H9 (cell line): ENCODE results near the gene KLHL10. TPM values are rescaled to one million over a fixed set of nuclear protein-coding genes. Genes with fewer than 3 reads are reported as not detected.
A peak's percentile ranks its signal among the peaks of the same experiment; 100 is the strongest.

Experiments used
- DNase-seq: peaks from one replicate; pipeline ENCODE4 v3.0.0-alpha.2; 2017
- H2AFZ ChIP-seq: one replicate; pipeline ENCODE4 v1.6.1; 2013; ENCODE audit warnings: mild to moderate bottlenecking, low read length, control low read depth, moderate library complexity
- H2AK5ac ChIP-seq: 2 replicates; pipeline ENCODE4 v1.6.1; 2013; ENCODE audit warnings: low read length, control low read depth, mixed read lengths; ENCODE audit not compliant: insufficient read length
- H2BK120ac ChIP-seq: one replicate; pipeline ENCODE4 v1.6.1; 2013; ENCODE audit warnings: low read depth, mild to moderate bottlenecking, low read length, control low read depth, inconsistent platforms; ENCODE audit not compliant: poor library complexity, severe bottlenecking
- H2BK12ac ChIP-seq: 2 replicates; pipeline ENCODE4 v1.6.1; 2013; ENCODE audit warnings: low read length, control low read depth, mixed read lengths, low read depth; ENCODE audit not compliant: insufficient read length
- H2BK15ac ChIP-seq: 2 replicates; pipeline ENCODE4 v1.6.1; 2013; ENCODE audit warnings: low read depth, low read length, control low read depth
- H2BK20ac ChIP-seq: one replicate; pipeline ENCODE4 v1.6.1; 2013; ENCODE audit warnings: low read depth, mild to moderate bottlenecking, low read length, control low read depth, inconsistent platforms; ENCODE audit not compliant: poor library complexity, severe bottlenecking
- H2BK5ac ChIP-seq: 2 replicates; pipeline ENCODE4 v1.6.1; 2013; ENCODE audit warnings: low read length, control low read depth, mixed read lengths; ENCODE audit not compliant: insufficient read length
- H3K14ac ChIP-seq: 2 replicates; pipeline ENCODE4 v1.6.1; 2013; ENCODE audit warnings: low read length, control low read depth; ENCODE audit not compliant: insufficient read depth
- H3K18ac ChIP-seq: 2 replicates; pipeline ENCODE4 v1.6.1; 2013; ENCODE audit warnings: low read depth, mild to moderate bottlenecking, mixed read lengths, low read length, control low read depth; ENCODE audit not compliant: insufficient read length
- H3K23ac ChIP-seq: 2 replicates; pipeline ENCODE4 v1.6.1; 2013; ENCODE audit warnings: low read length, control low read depth, mixed read lengths, low read depth; ENCODE audit not compliant: insufficient read length
- H3K23me2 ChIP-seq: 2 replicates; pipeline ENCODE4 v1.6.1; 2013; ENCODE audit warnings: low read depth, mild to moderate bottlenecking, mixed read lengths, low read length, control low read depth; ENCODE audit not compliant: insufficient read length, poor library complexity, severe bottlenecking
- H3K27ac ChIP-seq: 2 replicates; pipeline ENCODE4 v1.5.1; 2013; ENCODE audit warnings: low read length, control low read depth, mixed read lengths, low read depth; ENCODE audit not compliant: insufficient read length
- H3K27me3 ChIP-seq: 2 replicates; pipeline ENCODE4 v1.6.1; 2013; ENCODE audit warnings: low read length, control low read depth, inconsistent platforms; ENCODE audit not compliant: insufficient read depth
- H3K4ac ChIP-seq: 2 replicates; pipeline ENCODE4 v1.6.1; 2013; ENCODE audit warnings: low read depth, mild to moderate bottlenecking, control low read depth, inconsistent platforms, low read length, moderate library complexity
- H3K4me1 ChIP-seq: 2 replicates; pipeline ENCODE4 v1.6.1; 2013; ENCODE audit warnings: low read length, control low read depth, inconsistent platforms; ENCODE audit not compliant: insufficient read depth
- H3K4me2 ChIP-seq: 2 replicates; pipeline ENCODE4 v1.6.1; 2013; ENCODE audit warnings: low read length, control low read depth, mixed read lengths; ENCODE audit not compliant: insufficient read length, insufficient read depth
- H3K56ac ChIP-seq: 2 replicates; pipeline ENCODE4 v1.6.1; 2013; ENCODE audit warnings: low read depth, mild to moderate bottlenecking, mixed read lengths, low read length, control low read depth; ENCODE audit not compliant: insufficient read length
- H3K79me1 ChIP-seq: 2 replicates; pipeline ENCODE4 v1.6.1; 2013; ENCODE audit warnings: low read depth, mild to moderate bottlenecking, moderate library complexity, low read length, control low read depth, inconsistent platforms; ENCODE audit not compliant: insufficient read depth, poor library complexity, severe bottlenecking
- H3K79me2 ChIP-seq: 2 replicates; pipeline ENCODE4 v1.6.1; 2013; ENCODE audit warnings: low read length, control low read depth, inconsistent platforms; ENCODE audit not compliant: insufficient read depth
- H3K9ac ChIP-seq: 2 replicates; pipeline ENCODE4 v1.6.1; 2013; ENCODE audit warnings: low read length, control low read depth, mixed read lengths; ENCODE audit not compliant: insufficient read length; ENCODE audit errors: extremely low read depth
- H3K9me3 ChIP-seq: one replicate; pipeline ENCODE4 v1.6.1; 2013; ENCODE audit warnings: low read depth, low read length, inconsistent platforms; ENCODE audit not compliant: control insufficient read depth
- H3T11ph ChIP-seq: one replicate; pipeline ENCODE4 v1.6.1; 2013; ENCODE audit warnings: mild to moderate bottlenecking, low read length, control low read depth, inconsistent platforms
- H4K20me1 ChIP-seq: one replicate; pipeline ENCODE4 v1.6.1; 2013; ENCODE audit not compliant: control insufficient read depth, insufficient read length, insufficient read depth
- H4K5ac ChIP-seq: 2 replicates; pipeline ENCODE4 v1.6.1; 2013; ENCODE audit warnings: low read depth, mild to moderate bottlenecking, mixed read lengths, low read length, control low read depth; ENCODE audit not compliant: insufficient read length
- H4K8ac ChIP-seq: replicated peaks from 2 replicates; pipeline ENCODE4 v1.6.1; 2013; ENCODE audit warnings: low read length, control low read depth, mixed read lengths, low read depth; ENCODE audit not compliant: insufficient read length
- H4K91ac ChIP-seq: 2 replicates; pipeline ENCODE4 v1.6.1; 2013; ENCODE audit warnings: low read depth, mild to moderate bottlenecking, moderate library complexity, mixed read lengths, low read length, control low read depth; ENCODE audit not compliant: insufficient read length
- H3K27ac Mint-ChIP-seq, 3 experiments: 2 replicates in 2 of 3; 3 replicates in 1 of 3; pipeline ENCODE4 v1.8.0; 2020 to 2021; ENCODE audit warnings: mixed read lengths in 3 of 3, mild to moderate bottlenecking in 1 of 3, moderate library complexity in 1 of 3
- H3K27me3 Mint-ChIP-seq: 2 replicates; pipeline ENCODE4 v1.8.0; 2021; ENCODE audit warnings: low read depth, mild to moderate bottlenecking, moderate library complexity, mixed read lengths
- H3K36me3 Mint-ChIP-seq, 3 experiments: 2 replicates in 2 of 3; 3 replicates in 1 of 3; pipeline ENCODE4 v1.8.0; 2020 to 2021; ENCODE audit warnings: low read depth in 3 of 3, mixed read lengths in 3 of 3; ENCODE audit not compliant: insufficient read depth in 1 of 3
- H3K4me1 Mint-ChIP-seq, 2 experiments: 2 replicates each; pipeline ENCODE4 v1.8.0; 2020; ENCODE audit warnings: mixed read lengths in 2 of 2
- H3K4me3 Mint-ChIP-seq, 2 experiments: 2 replicates in 1 of 2; 3 replicates in 1 of 2; pipeline ENCODE4 v1.8.0; 2020 to 2021; ENCODE audit warnings: mild to moderate bottlenecking in 2 of 2, mixed read lengths in 2 of 2, moderate library complexity in 1 of 2
- H3K9me3 Mint-ChIP-seq, 2 experiments: 2 replicates in 1 of 2; 3 replicates in 1 of 2; pipeline ENCODE4 v1.8.0; 2020; ENCODE audit warnings: mild to moderate bottlenecking in 2 of 2, mixed read lengths in 2 of 2, moderate library complexity in 1 of 2
- WGBS: extraction: QIAGEN DNeasy Blood & Tissue Kit; methylation state at CpG from one replicate; pipeline ENCODE4 v1.1.7; 2013; ENCODE audit warnings: missing lambda C conversion rate, low lambda C conversion rate, mixed read lengths; ENCODE audit not compliant: insufficient read length; ENCODE audit errors: extremely low coverage; 5-methylcytosine and 5-hydroxymethylcytosine counted together
- total RNA-seq: library from RNA; stranded (reverse); gene quantifications from 2 replicates; pipeline ENCODE4 v1.2.1, GENCODE V29; 2021
- TF ChIP-seq, protein P1 (sequence below): fragments of 200-600 bp; sonication (generic); conservative IDR thresholded peaks from 3 replicates; pipeline ENCODE4 v1.8.0; 2021; ENCODE audit warnings: antibody characterized with exemption, mild to moderate bottlenecking

Gene KLHL10
- total RNA-seq, 1 experiment from 2014 or later: 0.46 TPM

DNA sequence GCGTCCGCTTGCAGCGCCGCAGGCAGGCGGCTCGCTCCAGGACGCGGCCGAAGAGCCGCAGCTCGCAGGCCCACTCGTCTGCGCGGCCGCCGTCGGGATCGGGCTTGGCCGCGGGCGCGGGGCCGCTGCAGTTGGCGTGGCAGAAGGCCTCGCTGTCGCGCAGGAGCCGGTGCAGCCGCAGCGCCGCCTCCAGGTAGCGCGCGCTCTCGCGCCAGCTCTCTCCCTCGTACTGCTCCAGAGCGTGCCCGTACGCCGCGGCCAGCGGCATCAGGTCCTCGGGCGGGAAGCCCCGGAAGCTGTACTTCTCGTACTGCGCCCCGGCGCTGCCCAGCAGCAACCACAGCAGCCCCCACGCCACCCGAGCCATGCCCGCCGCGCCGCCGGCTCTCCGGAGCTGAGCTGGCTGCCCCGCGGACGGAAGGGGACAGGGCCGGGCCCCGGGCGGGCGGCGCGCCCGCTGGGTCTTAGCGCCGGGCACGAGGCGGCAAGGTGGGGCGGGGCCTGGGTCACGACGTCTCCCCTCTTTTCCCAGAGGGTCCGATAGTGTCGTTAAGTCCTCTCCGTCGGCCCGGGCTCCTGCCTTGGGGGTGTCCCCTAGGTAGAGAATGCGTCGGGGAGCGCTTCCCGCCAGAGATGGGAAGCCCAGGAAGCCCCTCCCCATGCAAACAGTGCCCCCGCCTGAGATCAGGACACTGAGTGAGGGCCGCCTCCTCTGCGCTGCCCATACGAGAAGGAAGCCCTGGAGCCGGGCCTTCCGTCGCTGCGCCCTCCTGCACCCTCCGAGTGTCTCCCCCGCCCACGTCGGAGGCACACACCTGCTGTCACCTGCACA, 25.9 kb upstream of the KLHL10 start, which contains the start of gene P3H4:
P3H4 (minus strand) TSS at position 401 of the 832 bp plus-strand sequence; CDS start at position 367, 34 bp downstream.
- H3K23me2 ChIP-seq: peaks cover 16% of the 10 kb centered on the region

More for the DNA sequence above, 25.9 kb upstream of the KLHL10 start, which contains the start of gene P3H4:
- Histone ChIP-seq H3K4me2 (peak within 1 kb of the TSS; percentile 76), H3K27me3 (no peaks in the 10 kb centered on the region), H4K20me1 (no peaks in the 10 kb centered on the region), H2BK12ac (no peak within 1 kb of the TSS), H3K4me1 (peaks cover 4% of the 10 kb centered on the region; the same call in 1 of the 2 replicates), H3K9ac (peak within 1 kb of the TSS; percentile 3), H2BK120ac (no peak within 1 kb of the TSS), H3K79me1 (peaks cover 2% of the 10 kb centered on the region), H3K18ac (no peak within 1 kb of the TSS), H3K4ac (no peak within 1 kb of the TSS), H2BK15ac (no peak within 1 kb of the TSS; the same call in 1 of the 2 replicates), H3K14ac (0 out of 2 replicates have a peak within 1 kb of the TSS, but pooled peaks have one; percentile 38), H2AK5ac (no peak within 1 kb of the TSS), H2BK20ac (no peak within 1 kb of the TSS), H2BK5ac (no peak within 1 kb of the TSS), H3K27ac (no peak within 1 kb of the TSS), H4K5ac (no peak within 1 kb of the TSS), H4K8ac (no peak within 1 kb of the TSS), H3K9me3 (no peaks in the 10 kb centered on the region), H2AFZ (no peak within 1 kb of the TSS), H3K56ac (no peak within 1 kb of the TSS), H4K91ac (no peak within 1 kb of the TSS), H3T11ph (no peak within 1 kb of the TSS), H3K23ac (no peak within 1 kb of the TSS), H3K79me2 (peaks cover 14% of the 10 kb centered on the region; the same call in 1 of the 2 replicates)
- Mint-ChIP-seq H3K4me3 (peak within 1 kb of the TSS; percentile 91 to 99), H3K27me3 (peaks cover 11% of the 10 kb centered on the region), H3K27ac (peak within 1 kb of the TSS; percentile 79 to 97 (median 91); a peak in 6 of 7 replicates), H3K36me3 (peaks cover 22 to 26% (median 24%) of the 10 kb centered on the region in 3 experiments), H3K9me3 (peaks cover 0 to 10% of the 10 kb centered on the region in 2 experiments; a peak in 3 of 5 replicates), H3K4me1 (peaks cover 23 to 27% of the 10 kb centered on the region in 2 experiments)
- DNase-seq: peak; percentile 87
- WGBS: no CpG with 5 or more reads among the region's 96 CpGs
- TF ChIP-seq, protein P1, sequence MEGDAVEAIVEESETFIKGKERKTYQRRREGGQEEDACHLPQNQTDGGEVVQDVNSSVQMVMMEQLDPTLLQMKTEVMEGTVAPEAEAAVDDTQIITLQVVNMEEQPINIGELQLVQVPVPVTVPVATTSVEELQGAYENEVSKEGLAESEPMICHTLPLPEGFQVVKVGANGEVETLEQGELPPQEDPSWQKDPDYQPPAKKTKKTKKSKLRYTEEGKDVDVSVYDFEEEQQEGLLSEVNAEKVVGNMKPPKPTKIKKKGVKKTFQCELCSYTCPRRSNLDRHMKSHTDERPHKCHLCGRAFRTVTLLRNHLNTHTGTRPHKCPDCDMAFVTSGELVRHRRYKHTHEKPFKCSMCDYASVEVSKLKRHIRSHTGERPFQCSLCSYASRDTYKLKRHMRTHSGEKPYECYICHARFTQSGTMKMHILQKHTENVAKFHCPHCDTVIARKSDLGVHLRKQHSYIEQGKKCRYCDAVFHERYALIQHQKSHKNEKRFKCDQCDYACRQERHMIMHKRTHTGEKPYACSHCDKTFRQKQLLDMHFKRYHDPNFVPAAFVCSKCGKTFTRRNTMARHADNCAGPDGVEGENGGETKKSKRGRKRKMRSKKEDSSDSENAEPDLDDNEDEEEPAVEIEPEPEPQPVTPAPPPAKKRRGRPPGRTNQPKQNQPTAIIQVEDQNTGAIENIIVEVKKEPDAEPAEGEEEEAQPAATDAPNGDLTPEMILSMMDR: peak; percentile 77
